Gastroesophageal sphincter (tissue), 4 donors: ENCODE measurements around the gene TTC9. TPM values are rescaled to one million over a fixed set of nuclear protein-coding genes. Genes with fewer than 3 reads are reported as not detected.

ENCODE experiments used
- ATAC-seq: fragments of 150-250 bp; one replicate; pipeline ENCODE4 v1.9.1; 2016; ENCODE audit warnings: mild to moderate bottlenecking, moderate library complexity
- H3K27ac ChIP-seq, 4 donors: fragments of 200-600 bp; sonication (generic) in 3 of 4; 1 replicate in 3 of 4; 2 replicates in 1 of 4; pipeline ENCODE4 v1.5.1; 2016 to 2019
- H3K27me3 ChIP-seq: fragments of 200-600 bp; sonication (generic); one replicate; pipeline ENCODE4 v1.5.1; 2019
- H3K36me3 ChIP-seq, 2 donors: fragments of 200-600 bp; sonication (generic); one replicate each; pipeline ENCODE4 v1.5.1; 2019; ENCODE audit warnings: control low read depth in 1 of 2
- H3K4me1 ChIP-seq, 3 donors: fragments of 200-600 bp; sonication (generic); 1 replicate in 2 of 3; 2 replicates in 1 of 3; pipeline ENCODE4 v1.5.1; 2016 to 2019; ENCODE audit warnings: control low read depth in 2 of 3
- H3K4me3 ChIP-seq, 2 donors: fragments of 200-600 bp; sonication (generic); one replicate each; pipeline ENCODE4 v1.5.1; 2019; ENCODE audit warnings: mild to moderate bottlenecking in 1 of 2, moderate library complexity in 1 of 2
- H3K9me3 ChIP-seq, 3 donors: fragments of 200-600 bp; sonication (generic); one replicate each; pipeline ENCODE4 v1.5.1; 2017 to 2019; ENCODE audit warnings: control low read depth in 2 of 3
- CTCF ChIP-seq, 4 experiments: fragments of 200-600 bp in 2 of 4; fragments of 450-650 bp in 2 of 4; sonication (generic) in 1 of 4; IDR thresholded peaks; one replicate each; pipeline ENCODE4 v1.5.1; 2017 to 2019; ENCODE audit warnings: antibody characterized with exemption in 4 of 4, mild to moderate bottlenecking in 2 of 4, moderate library complexity in 2 of 4
- EP300 ChIP-seq: sonication (generic); formaldehyde crosslinking; IDR thresholded peaks from one replicate; pipeline ENCODE4 v1.6.1; 2017; ENCODE audit warnings: antibody characterized with exemption, mild to moderate bottlenecking
- POLR2A ChIP-seq, 2 donors: fragments of 450-650 bp; IDR thresholded peaks; one replicate each; pipeline ENCODE4 v1.6.1; 2017; ENCODE audit warnings: antibody characterized with exemption in 2 of 2, mild to moderate bottlenecking in 2 of 2, moderate library complexity in 1 of 2
- POLR2AphosphoS5 ChIP-seq: sonication (generic); formaldehyde crosslinking; IDR thresholded peaks from one replicate; pipeline ENCODE4 v1.6.1; 2017; ENCODE audit warnings: antibody characterized with exemption
- WGBS, 2 donors: methylation state at CpG; one replicate each; pipeline ENCODE4 v1.1.5; 2018; ENCODE audit warnings: low coverage in 1 of 2; 5-methylcytosine and 5-hydroxymethylcytosine counted together
- total RNA-seq, 4 donors: library from RNA; depleted of rRNA; stranded (reverse); fragments of >200 nt; gene quantifications; one replicate each; pipeline ENCODE4 v1.1.0, GENCODE V29; 2016

Gene TTC9
- total RNA-seq, 4 donors from 2014 or later: 0.40 to 7.3 (median 1.6) TPM

DNA sequence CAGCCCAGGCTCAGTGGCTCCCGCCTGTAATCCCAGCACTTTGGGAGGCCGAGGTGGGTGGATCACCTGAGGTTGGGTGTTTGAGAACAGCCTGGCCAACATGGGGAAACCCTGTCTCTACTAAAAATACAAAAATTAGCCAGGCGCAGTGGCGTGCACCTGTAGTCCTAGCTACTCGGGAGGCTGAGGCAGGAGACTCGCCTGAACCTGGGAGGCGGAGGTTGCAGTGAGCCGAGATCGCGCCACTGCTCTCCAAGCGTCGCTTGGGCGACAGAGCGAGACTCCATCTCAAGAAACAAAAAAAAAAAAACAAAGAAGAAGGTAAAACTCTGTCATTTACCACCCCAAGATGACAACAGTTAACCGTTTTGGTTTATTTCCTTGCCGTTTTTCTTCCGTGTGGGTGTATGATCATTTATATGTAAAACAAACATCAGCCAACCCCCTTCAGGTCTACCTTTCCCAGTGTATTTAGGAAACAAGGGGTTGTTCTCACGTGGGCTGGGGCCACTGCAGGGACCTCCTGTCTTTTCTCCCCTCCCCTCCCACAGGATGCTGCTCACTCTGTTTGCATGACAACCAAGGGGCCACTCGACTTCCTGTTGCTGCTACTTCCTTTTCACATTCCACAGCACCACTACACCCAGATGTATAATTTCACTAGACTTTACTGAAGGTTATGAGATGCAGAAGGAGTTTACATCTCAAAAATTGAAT, 13.6 kb downstream of the TTC9 start:
- H3K27me3 ChIP-seq: no peaks in the 10 kb centered on the region
- 42 to 56% methylated on average over 7 to 8 of the region's 19 CpGs for WGBS, 2 donors
- no peak overlapping the region for H3K4me3 ChIP-seq
- H3K36me3 ChIP-seq: no peaks in the 10 kb centered on the region
- no peaks in the 10 kb centered on the region for H3K4me1 ChIP-seq
- no peak overlapping the region for H3K27ac ChIP-seq
- no peak for ATAC-seq
- no peak for TF ChIP-seq POLR2AphosphoS5
- no peak for TF ChIP-seq POLR2A (IDR thresholded peaks at IDR 0.05)
- TF ChIP-seq CTCF (IDR thresholded peaks at IDR 0.05): no peak
- TF ChIP-seq EP300: no peak
- no peaks in the 10 kb centered on the region for H3K9me3 ChIP-seq

DNA sequence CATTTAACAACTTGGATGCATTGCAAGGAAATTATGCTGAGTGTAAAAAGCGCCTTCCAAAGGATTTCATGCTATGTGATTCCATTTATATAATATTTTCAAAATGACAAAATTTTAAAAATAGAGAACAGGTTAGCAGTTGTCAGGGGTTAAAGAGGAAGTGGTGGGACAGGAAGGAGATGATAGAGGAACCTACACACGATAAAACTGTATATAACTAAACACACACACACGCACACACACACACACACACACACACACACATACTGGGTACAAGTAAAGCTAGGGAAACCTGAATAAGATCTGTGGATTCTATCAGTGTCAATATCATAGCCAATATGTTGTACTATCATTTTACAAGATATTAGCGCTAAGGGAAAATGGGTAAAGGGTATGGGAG, 17.2 kb downstream of the TTC9 start:
- H3K27me3 ChIP-seq: no peaks in the 10 kb centered on the region
- no peak overlapping the region for H3K4me3 ChIP-seq
- ATAC-seq: no peak
- no peaks in the 10 kb centered on the region for H3K36me3 ChIP-seq
- no peaks in the 10 kb centered on the region for H3K4me1 ChIP-seq
- WGBS, 2 donors: 61 to 85% methylated on average over 3 to 4 of the region's 4 CpGs
- TF ChIP-seq POLR2AphosphoS5 (no peak), EP300 (no peak), CTCF (IDR thresholded peaks at IDR 0.05) (no peak), POLR2A (IDR thresholded peaks at IDR 0.05) (no peak)
- no peak overlapping the region for H3K27ac ChIP-seq
- no peaks in the 10 kb centered on the region for H3K9me3 ChIP-seq

DNA sequence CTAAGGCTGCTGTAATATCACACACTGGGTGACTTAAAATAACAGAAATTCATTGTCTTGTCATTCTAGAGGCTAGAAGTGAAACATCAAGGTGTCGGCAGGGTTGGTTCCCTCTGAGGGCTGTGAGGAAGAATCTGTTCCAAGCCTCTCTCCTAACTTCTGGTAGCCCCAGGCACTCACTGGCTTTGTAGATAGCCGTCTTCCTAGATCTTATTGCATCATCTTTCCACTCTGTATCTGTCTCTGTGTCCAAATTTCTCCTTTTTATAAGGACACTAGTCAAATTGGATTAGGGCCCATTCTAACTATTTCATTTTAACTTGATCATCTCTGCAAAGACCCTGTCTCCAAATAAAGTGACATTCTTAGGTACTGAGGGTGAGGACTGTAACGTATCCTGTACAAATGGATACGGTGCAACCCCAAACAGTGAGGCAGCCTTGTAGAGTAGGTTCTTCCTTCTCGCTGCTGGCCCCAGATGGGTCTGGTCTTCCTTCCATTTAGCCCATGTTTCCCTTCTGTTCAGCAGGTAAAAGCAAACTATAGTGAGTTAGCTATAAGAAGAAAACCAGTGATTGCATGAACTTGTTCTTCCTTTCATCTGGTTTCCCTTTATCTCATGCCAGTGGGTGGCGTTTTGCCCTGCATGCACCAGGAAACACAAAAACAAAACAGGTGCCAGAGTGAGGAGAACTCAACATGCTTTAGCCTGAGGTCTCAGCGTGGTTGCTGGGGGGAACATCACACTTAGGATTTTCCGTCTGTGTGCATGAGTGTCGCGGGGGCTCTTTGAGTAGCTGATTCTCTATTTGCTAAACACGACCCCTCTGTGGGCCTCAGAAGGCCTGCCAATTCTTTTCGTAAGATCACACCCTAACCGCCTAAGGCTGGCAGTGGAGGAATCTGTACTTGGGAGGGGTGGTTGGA, 19.5 kb downstream of the TTC9 start:
- Histone ChIP-seq H3K27ac (no peak overlapping the region), H3K4me1 (no peaks in the 10 kb centered on the region), H3K36me3 (no peaks in the 10 kb centered on the region), H3K27me3 (no peaks in the 10 kb centered on the region), H3K9me3 (no peaks in the 10 kb centered on the region), H3K4me3 (no peak overlapping the region)
- TF ChIP-seq CTCF (IDR thresholded peaks at IDR 0.05) (no peak), EP300 (no peak), POLR2AphosphoS5 (no peak), POLR2A (IDR thresholded peaks at IDR 0.05) (no peak)
- no peak for ATAC-seq
- WGBS, 2 donors: 62 to 83% methylated on average over 9 to 12 of the region's 13 CpGs

- Histone ChIP-seq H3K9me3 (no peaks in the 10 kb centered on the region), H3K4me1 (no peaks in the 10 kb centered on the region), H3K4me3 (no peak overlapping the region), H3K27ac (no peak overlapping the region), H3K36me3 (no peaks in the 10 kb centered on the region), H3K27me3 (no peaks in the 10 kb centered on the region)
- no peak for ATAC-seq
- no peak for TF ChIP-seq EP300
- TF ChIP-seq POLR2AphosphoS5: no peak
- no peak for TF ChIP-seq CTCF (IDR thresholded peaks at IDR 0.05)
- TF ChIP-seq POLR2A (IDR thresholded peaks at IDR 0.05): no peak
Measured at GRCh38 chr14:70662080-70662479, 20.4 kb downstream of the TTC9 start.
